ENCODE results near the gene WNK3.
A peak's percentile ranks its signal among the peaks of the same experiment; 100 is the strongest.
"Not testable (repeated sequence)": the region's sequence is repeated elsewhere in the genome, so short reads cannot be mapped to it uniquely, and the experiment has no call there.

The WNK3 gene

GRCh38 chrX:54357414-54358377 is at the start of gene WNK3:
WNK3 (minus strand) TSS chrX:54358046.
- no peak for DNase-seq

GRCh38 chrX:54407266-54407665 is 49.4 kb upstream of the WNK3 start:
- no peak for DNase-seq

- no peak for DNase-seq
Observed at GRCh38 chrX:54397113-54397512, 39.3 kb upstream of the WNK3 start.

GRCh38 chrX:54386314-54386713 is 28.5 kb upstream of the WNK3 start:
- peak; percentile 1 for DNase-seq

- not testable (repeated sequence) for DNase-seq
Observed at GRCh38 chrX:54384661-54385060, 26.8 kb upstream of the WNK3 start.

- DNase-seq = no peak
Observed at GRCh38 chrX:54359408-54359807, 1.6 kb upstream of the WNK3 start.

GRCh38 chrX:54358424-54359211 is 772 bp upstream of the WNK3 start:
- DNase-seq = no peak

GRCh38 chrX:54352677-54353076 is 5.2 kb downstream of the WNK3 start:
- no peak for DNase-seq

- DNase-seq = not testable (repeated sequence)
Observed at GRCh38 chrX:54337383-54337782, 20.5 kb downstream of the WNK3 start.

GRCh38 chrX:54325077-54325476 is 32.8 kb downstream of the WNK3 start:
- DNase-seq = no peak

GRCh38 chrX:54320067-54320466 is 37.8 kb downstream of the WNK3 start:
- DNase-seq = no peak

- DNase-seq = no peak
Observed at GRCh38 chrX:54306379-54306778, 51.5 kb downstream of the WNK3 start.

- DNase-seq = no peak
Observed at GRCh38 chrX:54301516-54301915, 56.3 kb downstream of the WNK3 start.

GRCh38 chrX:54294306-54294705 is 63.5 kb downstream of the WNK3 start:
- no peak for DNase-seq

- DNase-seq = no peak
Observed at GRCh38 chrX:54292755-54293154, 65.1 kb downstream of the WNK3 start.

GRCh38 chrX:54291758-54292157 is 66.1 kb downstream of the WNK3 start:
- DNase-seq = no peak

- no peak for DNase-seq
Observed at GRCh38 chrX:54288968-54289367, 68.9 kb downstream of the WNK3 start.

- DNase-seq = no peak
Observed at GRCh38 chrX:54288277-54288676, 69.6 kb downstream of the WNK3 start.

GRCh38 chrX:54281676-54282075 is 76.2 kb downstream of the WNK3 start:
- DNase-seq = no peak

- DNase-seq = no peak
Observed at GRCh38 chrX:54280466-54280865, 77.4 kb downstream of the WNK3 start.

GRCh38 chrX:54271664-54272063 is 86.2 kb downstream of the WNK3 start:
- DNase-seq = no peak

- no peak for DNase-seq
Observed at GRCh38 chrX:54248309-54248708, 109.5 kb downstream of the WNK3 start.

GRCh38 chrX:54246866-54247265 is 111.0 kb downstream of the WNK3 start:
- no peak for DNase-seq

GRCh38 chrX:54238588-54238987 is 119.3 kb downstream of the WNK3 start:
- DNase-seq = no peak

All from NCI-H226 (cell line).